HCT116 (cell line): Measurements from ENCODE around the gene TMEM237.

Source experiments
- EZH2 ChIP-seq: fragments of 200-600 bp; sonication (generic); IDR thresholded peaks from 2 replicates; pipeline ENCODE4 v1.6.1; 2017; ENCODE audit warnings: antibody characterized with exemption, mixed run types
- JUND ChIP-seq: IDR thresholded peaks from 2 replicates; pipeline ENCODE4 v1.6.1; 2012
- POLR2A ChIP-seq: IDR thresholded peaks from 2 replicates; pipeline ENCODE4 v1.7.0; 2011; ENCODE audit warnings: borderline replicate concordance; ENCODE audit not compliant: insufficient read depth, insufficient read length; ENCODE audit errors: extremely low read depth
- SIN3A ChIP-seq: IDR thresholded peaks from 2 replicates; pipeline ENCODE4 v1.6.1; 2012; ENCODE audit warnings: low read depth
- YY1 ChIP-seq: IDR thresholded peaks from 2 replicates; pipeline ENCODE4 v1.6.1; 2011; ENCODE audit warnings: low read length, low read depth, moderate library complexity, mild to moderate bottlenecking; ENCODE audit not compliant: insufficient replicate concordance; ENCODE audit errors: extremely low read depth
- TF ChIP-seq, protein P1 (sequence below), 3 experiments: fragments of 200-600 bp in 1 of 3; sonication (generic) in 1 of 3; IDR thresholded peaks in 2 of 3; conservative IDR thresholded peaks in 1 of 3; 2 replicates each; pipeline ENCODE4 v1.5.1; 2012 to 2017; ENCODE audit warnings: low read depth in 2 of 3, low read length in 2 of 3, antibody characterized with exemption in 1 of 3, borderline replicate concordance in 1 of 3, control low read depth in 1 of 3, mild to moderate bottlenecking in 1 of 3, mixed read lengths in 1 of 3, mixed run types in 1 of 3, moderate library complexity in 1 of 3; ENCODE audit not compliant: insufficient read depth in 1 of 3
- TF ChIP-seq, protein P2 (sequence below): IDR thresholded peaks from 2 replicates; pipeline ENCODE4 v1.6.1; 2012
- TF ChIP-seq, protein P3 (sequence below): IDR thresholded peaks from 2 replicates; pipeline ENCODE4 v1.6.1; 2012

- TF ChIP-seq, protein P1, sequence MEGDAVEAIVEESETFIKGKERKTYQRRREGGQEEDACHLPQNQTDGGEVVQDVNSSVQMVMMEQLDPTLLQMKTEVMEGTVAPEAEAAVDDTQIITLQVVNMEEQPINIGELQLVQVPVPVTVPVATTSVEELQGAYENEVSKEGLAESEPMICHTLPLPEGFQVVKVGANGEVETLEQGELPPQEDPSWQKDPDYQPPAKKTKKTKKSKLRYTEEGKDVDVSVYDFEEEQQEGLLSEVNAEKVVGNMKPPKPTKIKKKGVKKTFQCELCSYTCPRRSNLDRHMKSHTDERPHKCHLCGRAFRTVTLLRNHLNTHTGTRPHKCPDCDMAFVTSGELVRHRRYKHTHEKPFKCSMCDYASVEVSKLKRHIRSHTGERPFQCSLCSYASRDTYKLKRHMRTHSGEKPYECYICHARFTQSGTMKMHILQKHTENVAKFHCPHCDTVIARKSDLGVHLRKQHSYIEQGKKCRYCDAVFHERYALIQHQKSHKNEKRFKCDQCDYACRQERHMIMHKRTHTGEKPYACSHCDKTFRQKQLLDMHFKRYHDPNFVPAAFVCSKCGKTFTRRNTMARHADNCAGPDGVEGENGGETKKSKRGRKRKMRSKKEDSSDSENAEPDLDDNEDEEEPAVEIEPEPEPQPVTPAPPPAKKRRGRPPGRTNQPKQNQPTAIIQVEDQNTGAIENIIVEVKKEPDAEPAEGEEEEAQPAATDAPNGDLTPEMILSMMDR (IDR thresholded peaks at IDR 0.05 in 2 of 3, conservative IDR thresholded peaks at IDR 0.05 in 1 of 3; ENCODE audit: borderline replicate concordance in 1 of 3, insufficient read depth in 1 of 3, low read depth in 2 of 3, low read length in 2 of 3), result no peak
- TF ChIP-seq, protein P2, sequence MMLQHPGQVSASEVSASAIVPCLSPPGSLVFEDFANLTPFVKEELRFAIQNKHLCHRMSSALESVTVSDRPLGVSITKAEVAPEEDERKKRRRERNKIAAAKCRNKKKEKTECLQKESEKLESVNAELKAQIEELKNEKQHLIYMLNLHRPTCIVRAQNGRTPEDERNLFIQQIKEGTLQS, result no peak
- no peak for TF ChIP-seq EZH2
- no peak for TF ChIP-seq POLR2A
- no peak for TF ChIP-seq JUND
- TF ChIP-seq, protein P3, sequence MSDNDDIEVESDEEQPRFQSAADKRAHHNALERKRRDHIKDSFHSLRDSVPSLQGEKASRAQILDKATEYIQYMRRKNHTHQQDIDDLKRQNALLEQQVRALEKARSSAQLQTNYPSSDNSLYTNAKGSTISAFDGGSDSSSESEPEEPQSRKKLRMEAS, result no peak
- no peak for TF ChIP-seq SIN3A
- TF ChIP-seq YY1, result no peak
These were observed 13.4 kb upstream of the TMEM237 start for GRCh38 chr2:201656740-201657139.
